GM19324 (cell line): ENCODE measurements around the gene ZNF576.
"Not testable (repeated sequence)": the region's sequence is repeated elsewhere in the genome, so short reads cannot be mapped to it uniquely, and the experiment has no call there.

ENCODE experiments used
- ATAC-seq: cut with Tn5 transposase; IDR thresholded peaks from one replicate; pipeline ENCODE4 v1.9.1; 2021; ENCODE audit warnings: mild to moderate bottlenecking, moderate library complexity; ENCODE audit not compliant: unreplicated experiment, low FRiP score

Gene ZNF576

DNA sequence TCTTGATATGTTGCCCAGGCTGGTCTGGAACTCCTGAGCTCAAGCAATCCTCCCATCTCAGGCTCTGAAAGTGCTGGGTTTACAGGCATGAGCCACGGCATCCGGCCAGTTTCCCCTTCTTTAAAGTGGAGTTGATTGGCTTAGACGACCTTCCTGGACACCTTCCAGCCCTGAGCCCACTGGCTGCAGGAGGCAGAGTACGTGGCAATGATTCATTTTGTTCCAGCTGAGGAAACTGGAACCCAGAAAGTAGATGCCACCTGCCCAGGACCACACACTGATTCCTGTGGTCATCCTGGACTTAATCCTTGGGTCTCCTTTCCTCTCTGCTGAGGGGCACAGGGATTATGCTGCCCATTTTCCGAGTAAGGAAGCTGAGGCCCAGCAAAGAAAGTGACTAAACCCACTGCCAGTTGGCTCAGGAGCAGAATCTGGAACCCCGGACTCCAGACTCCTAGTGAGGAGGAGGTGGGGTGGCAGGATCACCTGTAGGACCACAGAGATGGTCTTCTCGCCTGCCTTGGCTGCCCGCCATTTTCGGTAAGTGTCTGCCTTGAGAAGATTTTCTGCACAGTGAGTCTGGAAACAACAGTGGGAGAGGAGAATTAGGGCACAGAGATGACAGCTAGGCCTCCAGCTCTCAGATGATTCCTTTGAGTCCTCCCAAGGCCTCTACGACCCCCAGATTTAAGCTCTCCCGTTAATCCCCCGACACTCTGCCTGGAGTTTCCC, 21.8 kb upstream of the ZNF576 start:
- ATAC-seq, result no peak

DNA sequence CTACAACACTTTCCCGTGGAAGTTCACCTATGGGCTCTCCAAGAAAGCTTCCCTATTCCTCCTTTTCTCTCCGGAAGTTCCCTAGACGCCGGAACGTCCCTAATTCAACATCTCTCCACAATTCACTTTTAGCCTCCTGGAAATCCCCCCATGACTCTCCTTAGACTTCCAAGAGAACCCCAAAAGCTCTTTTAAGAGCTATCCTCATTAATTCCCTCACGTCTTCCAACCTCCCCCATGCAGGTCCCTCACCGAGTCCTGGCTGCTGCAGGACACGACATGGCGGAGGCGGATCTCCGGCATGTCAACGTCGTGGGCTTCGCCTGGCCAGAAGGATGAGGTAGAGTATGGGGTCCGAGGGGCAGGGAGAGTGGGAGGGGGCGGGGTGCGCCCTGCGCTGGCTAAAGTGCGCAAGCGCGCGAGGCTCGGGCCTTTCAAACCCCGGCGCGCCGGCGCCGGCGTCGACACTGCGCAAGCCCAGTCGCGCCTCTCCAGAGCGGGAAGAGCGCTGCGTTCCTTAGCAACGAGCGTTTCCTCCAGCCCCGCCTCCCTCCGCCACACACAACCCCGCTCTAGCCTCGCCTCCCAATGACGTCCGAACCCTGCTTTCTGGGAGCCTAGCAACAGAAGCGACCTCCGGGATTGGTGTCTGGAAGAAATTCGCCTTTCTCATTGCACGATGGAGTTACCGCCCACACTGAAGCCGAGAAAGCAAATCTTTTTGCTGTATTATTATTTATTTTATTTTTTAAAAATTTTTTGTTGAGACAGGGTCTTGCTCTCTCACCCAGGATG, 21.0 kb upstream of the ZNF576 start, which contains the start of the genes PINLYP and XRCC1:
TSS of gene PINLYP (plus strand) at position 646 of the 795 bp plus-strand sequence. CDS start 1,391 bp downstream, outside the sequence.
TSS of gene XRCC1 (minus strand) at position 372 of the 795 bp plus-strand sequence. CDS start at position 303, 69 bp downstream.
- peak; percentile 97 for ATAC-seq

DNA sequence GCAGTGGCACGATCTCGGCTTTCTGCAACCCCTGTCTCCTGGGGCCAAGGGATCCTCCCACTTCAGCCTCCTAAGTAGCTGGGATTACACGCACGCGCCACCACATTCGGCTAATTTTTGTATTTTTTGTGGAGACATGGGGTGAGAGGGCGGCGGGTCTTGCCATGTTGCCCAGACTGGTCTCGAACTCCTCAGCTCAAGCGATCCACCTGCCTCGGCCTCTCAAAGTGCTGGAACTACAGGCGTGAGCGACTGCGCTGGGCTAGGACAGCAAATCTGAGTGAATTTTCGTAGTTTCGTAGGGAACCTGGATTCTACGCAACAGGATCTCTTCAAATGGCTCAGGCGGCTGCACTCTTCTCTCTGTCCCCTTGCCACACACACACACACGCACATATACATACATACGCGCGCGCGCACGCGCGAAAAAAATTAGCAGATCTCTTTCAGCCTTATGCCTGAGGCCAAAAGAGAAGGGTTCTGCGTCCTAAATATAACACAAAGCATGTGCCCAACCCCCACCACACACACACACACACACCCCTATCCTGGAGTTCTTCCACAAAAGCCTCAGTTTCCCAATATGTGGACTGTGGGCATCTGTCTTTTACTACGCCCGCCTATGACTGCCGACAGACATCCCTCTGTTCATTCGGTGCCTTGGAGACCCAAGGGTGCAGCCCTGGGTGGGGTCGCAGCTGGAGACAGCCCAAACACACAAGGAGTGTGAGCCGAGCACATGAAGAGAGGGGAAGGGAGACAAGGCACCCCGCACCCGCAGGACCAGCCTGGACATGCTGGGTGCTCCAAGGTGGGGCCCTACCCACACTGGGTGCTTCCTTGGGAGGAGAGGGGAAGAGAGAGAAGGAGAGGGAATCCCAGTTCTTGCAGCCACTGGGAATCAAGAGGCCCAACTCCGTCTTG, 20.2 kb upstream of the ZNF576 start:
- no peak for ATAC-seq

DNA sequence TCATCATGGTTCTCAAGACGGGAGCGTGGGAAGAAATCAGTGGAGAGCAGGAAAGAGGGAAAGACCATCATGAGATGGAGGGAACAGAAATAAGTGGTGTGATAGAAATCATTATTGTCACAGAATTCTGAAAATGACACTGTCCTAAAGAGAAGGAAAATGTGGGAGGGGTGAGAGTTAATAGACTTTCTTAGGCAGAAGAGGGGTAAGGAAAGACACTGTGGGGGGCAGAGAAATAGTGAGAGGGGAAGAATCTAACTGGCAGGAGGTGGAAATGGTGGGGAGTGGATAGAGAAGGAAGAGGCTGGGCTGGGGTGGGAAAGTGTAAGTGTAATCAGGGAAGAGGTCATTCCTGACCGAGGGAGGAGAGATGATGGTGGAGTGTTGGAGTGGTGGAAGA, 17.6 kb upstream of the ZNF576 start:
- no peak for ATAC-seq

DNA sequence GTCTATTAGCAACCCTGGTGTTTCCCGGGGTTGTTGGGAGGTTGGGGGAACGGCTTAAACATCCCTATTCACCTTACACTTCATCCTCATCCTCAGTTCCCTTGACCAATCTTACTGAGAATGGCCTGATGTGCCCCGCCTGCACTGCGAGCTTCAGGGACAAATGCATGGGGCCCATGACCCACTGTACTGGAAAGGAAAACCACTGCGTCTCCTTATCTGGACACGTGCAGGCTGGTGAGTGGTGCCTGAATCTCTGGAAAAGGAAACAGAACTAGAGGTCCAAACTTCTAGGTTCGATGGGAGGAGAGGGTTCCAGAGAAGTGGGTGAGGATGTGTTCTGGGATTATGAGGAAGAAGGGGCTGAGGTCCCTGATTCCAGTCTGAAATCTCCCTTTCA, 14.9 kb upstream of the ZNF576 start:
- ATAC-seq, result no peak

DNA sequence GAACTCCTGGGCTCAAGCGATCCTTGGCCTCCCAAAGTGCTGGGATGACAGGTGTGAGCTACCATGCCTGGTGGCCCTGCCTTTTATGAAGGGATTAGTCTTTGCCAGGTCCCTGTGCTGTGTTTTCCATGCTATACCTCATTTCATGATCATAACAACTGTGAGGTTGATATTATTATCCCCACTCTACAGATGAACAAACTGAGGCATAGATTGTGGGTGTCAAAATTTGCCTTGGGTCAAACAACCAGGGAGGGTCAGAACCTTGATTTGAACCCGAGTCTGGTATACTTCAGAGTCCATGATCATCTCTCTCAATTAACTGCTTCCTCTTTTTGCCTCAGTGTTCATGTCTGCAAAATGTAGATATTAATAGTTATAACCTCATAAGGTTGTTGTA, 13.9 kb upstream of the ZNF576 start:
- ATAC-seq, result no peak

DNA sequence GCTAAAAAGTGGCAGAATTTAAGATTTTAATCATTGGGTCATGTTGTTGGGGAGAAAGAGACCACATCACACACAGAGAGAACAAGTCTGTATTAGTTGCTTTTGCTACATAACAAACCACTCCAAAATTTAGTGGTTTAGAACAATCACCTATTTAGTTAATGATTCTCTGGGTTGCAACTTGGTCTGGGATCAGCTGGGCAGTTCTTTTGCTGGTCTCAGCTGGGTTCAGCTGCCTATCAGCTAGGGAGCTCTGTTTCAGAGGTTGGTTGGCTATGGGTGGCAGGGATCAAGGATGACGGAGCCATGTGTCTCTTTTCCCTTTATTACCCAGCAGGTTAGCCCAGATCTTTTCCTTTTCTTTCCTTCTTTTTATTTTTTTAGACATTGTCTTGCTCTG, 11.9 kb upstream of the ZNF576 start:
- ATAC-seq, result no peak

DNA sequence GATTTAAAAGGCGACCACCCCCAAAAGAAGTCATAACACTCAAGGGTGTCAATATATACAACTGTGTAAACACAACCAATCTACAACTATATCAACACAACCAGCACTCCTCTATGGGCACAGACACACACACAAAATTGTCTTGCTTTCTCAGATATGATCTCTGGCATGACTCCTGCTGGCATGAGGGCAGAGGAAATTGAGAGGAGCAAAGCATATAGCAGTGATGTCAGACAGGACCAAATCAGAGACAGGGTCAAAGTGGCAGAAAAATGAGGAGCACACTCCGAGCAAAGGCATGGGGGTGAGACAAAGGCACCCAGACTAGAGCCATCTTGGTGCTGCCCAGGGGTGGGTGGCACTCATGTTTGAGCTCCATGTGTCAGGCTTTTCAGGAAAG, 10.0 kb upstream of the ZNF576 start:
- no peak for ATAC-seq

DNA sequence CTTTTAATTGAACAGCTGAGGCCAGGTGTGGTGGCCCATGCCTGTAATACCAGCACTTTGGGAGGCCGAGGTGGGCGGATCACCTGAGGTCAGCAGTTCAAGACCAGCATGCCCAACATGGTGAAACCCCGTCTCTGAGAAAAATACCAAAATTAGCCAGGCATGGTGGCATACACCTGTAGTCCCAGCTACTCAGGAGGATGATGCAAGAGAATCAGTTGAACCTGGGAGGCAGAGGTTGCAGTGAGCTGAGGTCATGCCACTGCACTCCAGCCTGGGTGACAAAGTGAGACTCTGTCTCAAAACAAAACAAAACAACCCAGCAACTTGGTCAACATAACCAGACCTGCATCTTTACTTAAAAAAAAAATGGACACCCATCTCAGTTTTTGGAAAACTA, 9.4 kb upstream of the ZNF576 start:
- not testable (repeated sequence) for ATAC-seq

DNA sequence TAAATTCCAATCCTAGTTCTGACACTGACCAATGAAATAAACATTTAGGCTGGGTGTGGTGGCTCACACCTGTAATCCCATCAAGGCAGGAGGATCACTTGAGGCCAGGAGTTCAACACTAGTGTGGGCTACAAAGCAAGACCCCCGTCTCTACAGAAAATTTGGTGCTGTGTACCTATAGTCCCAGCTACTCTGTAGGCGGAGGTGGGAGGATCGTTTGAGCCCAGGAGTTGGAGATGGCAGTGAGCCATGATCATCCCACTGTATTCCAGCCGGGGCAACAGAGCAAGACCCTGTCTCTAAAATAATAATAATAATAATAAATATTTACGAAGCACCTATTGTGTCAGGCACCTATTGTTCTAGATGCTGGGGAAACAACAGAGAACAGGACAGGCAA, 7.1 kb upstream of the ZNF576 start:
- no peak for ATAC-seq

DNA sequence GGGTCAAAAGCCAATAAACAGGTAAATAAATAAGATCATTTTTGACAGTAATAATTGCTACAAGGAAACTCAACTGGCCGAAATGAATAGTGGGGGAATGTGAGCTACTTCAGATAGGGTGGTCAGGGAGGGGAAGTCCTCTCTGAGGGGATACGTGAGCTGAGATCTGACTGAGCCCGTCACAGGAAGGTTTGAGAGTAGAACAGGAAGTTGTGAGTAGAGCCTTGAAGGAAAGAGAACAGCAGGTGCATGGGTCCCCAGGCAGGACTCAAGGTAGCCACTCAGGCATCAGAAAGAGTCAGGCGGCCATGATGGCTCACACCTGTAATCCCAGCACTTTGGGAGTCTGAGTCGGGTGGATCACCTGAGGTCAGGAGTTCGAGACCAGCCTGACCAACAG, 6.7 kb upstream of the ZNF576 start:
- ATAC-seq, result no peak

DNA sequence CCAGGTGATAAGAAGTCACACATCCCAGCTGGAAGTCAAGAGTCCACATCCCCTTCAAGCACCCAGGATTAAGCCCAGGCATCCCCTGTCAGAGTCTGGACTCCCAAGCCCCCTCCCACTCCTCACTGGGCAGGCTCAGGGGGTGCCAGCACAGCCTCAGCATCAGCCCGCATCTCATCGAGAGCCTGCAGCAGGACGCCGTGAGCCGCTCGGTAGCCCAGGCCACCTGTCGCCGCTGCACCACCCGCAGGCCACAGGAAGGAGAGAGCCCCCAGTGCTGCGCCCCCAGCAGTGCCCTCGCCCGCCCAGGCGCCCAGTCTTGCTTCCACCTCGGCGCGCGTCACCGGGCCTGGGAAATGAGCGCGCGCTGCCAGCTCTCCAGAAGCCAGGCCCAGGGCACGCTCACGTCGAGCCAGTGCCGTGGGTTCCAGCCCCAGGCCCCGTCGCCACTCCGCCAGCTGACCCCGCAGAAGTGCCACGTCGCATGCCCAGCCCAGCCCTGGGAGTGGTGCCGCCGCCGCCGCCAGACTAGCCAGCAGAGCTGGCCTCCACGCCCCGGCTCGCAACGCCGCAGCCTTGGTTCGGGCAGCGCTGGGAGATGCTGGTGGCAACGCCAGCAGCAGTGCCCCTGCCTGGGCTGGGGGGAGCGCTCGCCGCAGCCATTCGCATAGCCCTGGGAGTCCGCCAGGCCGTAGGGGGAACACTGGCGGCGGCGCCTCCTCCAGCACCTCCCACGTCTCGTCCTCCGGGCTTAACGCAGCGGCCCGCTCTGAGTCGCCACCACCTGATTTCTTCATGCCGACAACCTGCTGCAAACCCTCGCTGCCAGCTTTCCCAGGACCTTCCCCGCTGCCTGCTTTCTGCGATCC, 4.3 kb upstream of the ZNF576 start:
- ATAC-seq, result no peak

DNA sequence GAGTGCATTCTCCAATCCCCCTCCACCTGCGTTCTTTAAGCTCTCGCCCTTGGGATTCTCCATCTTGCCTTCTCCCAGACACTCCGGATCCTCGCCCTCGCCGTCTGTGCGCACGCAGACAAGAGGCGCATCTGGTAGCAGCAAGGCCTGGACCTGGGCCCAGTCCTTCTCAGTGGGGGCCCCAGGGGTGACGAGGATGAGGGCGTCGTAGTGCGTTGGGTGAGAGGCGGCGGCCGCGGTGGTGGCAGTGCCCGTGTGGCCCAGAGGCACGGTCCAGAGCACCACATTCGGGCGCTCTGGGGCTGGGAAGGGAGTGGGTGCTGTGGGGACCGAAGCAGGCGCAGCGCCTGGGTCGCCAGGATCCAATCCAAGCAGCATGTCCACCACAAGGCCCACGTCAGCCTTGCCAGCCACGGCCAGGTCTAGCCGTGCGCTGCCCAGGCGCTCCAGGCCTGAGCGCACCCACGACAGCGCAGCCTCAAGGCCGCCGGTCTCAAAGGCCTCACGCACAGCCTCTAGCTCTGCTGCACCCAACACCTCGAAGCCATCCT, 3.5 kb upstream of the ZNF576 start:
- ATAC-seq, result no peak

DNA sequence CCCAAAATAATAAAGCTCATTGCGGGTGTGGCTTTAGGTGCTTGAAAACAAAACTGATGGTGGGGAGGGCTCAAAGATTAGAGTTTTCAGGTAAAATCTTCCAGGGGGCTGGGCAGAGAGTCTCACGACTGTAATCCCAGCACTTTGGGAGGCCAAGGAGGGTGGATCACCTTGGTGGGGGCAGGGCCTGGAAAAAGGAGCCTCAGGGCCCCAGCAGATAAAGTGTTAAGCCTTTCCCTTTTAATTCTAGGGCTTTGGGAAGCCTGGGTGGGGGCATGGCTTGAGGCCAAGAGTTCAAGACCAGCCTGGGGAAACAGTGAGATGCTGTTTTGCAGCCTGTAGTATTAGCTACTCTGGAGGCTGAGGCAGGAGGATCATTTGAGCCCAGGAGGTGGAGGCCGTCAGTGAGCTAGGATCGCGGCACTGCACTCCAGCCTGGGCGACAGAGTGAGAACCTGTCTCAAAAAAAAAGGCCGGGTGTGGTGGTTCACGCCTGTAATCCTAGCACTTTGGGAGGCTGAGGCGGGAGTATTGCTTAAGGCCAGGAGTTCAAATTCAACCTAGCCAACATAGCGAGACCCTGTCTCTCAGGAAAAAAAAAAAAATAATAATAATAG, 2.2 kb upstream of the ZNF576 start:
- ATAC-seq, result no peak

DNA sequence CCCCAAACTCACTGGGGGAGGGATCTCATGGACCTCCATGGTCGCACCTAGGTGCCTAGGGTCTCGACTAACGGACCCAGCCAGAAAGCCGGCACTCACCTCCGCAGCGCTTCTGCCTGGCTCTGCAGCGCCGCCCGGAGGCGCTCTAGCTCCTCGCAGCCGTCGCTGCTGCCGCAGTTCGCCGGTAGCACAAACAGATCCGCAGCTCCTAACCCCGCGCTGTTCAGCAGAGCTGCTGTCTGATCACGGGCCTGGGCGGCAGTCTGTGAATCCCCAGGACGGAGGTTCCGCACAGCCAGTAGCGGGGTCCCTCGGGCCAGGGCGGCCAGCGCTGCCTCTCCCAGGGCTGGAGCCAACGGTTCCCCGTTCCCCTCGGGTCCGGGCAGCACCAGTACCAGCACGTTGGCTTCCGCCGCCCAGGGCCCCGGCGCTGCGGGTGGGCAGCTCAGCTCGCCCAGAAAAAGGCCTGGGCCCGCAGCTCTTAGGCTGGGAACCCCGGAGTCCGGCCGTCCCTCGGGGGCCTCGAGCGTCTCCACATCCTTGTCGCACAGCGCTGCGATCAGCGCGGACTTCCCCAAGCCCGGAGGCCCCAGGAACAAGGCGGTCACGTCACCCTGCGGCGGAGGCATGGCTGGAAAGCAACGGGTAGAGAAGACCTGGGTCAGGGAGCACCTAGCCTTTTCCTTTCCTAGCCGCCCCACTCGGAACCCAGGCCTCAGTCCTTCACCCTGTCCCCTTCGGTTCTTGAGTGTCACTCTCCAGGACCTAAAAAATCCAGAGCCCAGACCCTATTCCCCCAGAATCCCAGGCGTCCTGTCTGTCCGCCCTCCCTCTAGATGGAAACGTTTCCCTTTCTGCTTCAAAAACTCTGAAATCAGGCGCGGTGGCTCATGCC, 1.4 kb upstream of the ZNF576 start:
- ATAC-seq, result no peak

DNA sequence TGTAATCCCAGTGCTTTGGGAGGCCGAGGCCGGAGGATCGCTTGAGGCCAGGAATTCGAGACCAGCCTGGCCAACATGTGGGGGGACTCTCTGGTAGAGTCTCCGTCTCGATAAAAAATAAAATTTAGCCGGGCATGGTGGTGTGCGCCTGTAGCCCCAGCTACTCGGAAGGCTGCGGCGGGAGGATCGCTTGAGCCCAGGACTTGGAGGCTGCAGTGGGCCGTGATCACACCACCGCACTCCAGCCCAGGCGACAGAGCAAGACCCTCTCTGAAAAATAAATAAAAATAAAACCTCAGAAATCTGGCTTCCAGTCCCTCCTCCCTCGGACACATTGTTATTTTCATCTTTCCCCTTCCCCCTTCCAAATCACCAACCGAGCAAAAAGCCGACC, 793 bp upstream of the ZNF576 start:
- no peak for ATAC-seq

DNA sequence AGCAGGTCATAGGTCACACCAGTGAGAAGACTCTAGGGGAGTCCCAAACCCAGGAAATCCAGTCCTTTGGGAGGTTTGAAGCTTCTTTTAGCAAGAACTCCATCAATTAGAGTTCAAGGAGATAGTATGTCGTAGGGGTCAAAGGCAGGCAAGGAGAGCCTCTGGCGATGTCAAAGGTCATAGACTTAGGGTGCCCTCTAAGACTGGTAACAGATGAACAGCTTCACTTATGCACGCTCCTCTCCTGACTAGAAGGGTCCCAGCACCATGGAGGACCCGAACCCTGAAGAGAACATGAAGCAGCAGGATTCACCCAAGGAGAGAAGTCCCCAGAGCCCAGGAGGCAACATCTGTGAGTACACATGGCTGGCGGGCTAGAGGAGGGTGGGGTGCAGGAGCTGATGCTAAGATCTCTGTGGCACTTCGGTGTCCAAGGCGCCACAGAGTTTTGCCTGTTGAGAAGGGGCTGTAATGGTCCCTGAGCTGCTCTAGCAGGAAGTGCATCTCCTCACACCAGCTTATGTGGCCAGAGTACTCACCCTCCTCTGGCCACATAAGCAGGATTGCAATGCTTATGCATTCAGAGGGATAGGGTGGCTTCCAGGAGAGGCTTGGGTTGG, 557 bp downstream of the ZNF576 start:
- no peak for ATAC-seq

DNA sequence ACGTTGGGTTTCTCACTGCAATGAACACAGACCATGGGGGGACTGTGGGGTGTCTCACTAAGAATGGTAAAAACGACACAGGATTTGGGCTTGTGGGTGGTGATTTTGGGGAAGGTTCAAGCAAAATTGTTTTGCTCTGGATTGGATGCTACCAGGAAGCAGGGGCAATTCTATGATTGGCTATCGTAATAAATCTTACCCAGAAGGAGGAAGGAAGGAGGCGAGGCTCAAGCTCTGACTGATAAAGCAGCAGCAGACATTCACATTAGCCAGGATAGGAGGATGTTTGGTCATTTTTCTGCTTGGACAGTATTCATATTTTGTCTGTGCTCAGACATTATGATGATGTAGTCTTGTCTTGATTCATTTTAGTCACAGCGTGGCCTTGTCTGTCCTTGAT, 1.5 kb downstream of the ZNF576 start:
- ATAC-seq, result no peak
